Measurements from ENCODE around the gene OOSP2.

Gene OOSP2

GRCh38 chr11:60040109-60040508 lies at the start of gene OOSP2:
OOSP2 (plus strand) TSS chr11:60040409; CDS start chr11:60040460, 51 bp downstream.
- TF ChIP-seq CTCF (conservative IDR thresholded peaks at IDR 0.05; ENCODE audit: low read length) (no peak), EZH2phosphoT487 (IDR thresholded peaks at IDR 0.05; ENCODE audit: borderline replicate concordance) (no peak)

GRCh38 chr11:59990421-59990820 lies 49.8 kb upstream of the OOSP2 start:
- no peaks in the 10 kb centered on the region for H3K9me2 ChIP-seq (replicated peaks; ENCODE audit: low read depth, low read length)
- H3K4me2 ChIP-seq (ENCODE audit: low read depth, low read length, poor library complexity, severe bottlenecking), result no peak overlapping the region
- H2AFZ ChIP-seq (ENCODE audit: low read length), result no peak overlapping the region
- peaks cover 6% of the 10 kb centered on the region for H3K4me1 ChIP-seq (ENCODE audit: insufficient read depth, low read length, poor library complexity, severe bottlenecking)
- no peaks in the 10 kb centered on the region for H3K36me3 ChIP-seq (ENCODE audit: insufficient read depth, low read length)
- peaks cover 11% of the 10 kb centered on the region; the same call in 1 of the 2 replicates for H3K9me3 ChIP-seq (ENCODE audit: insufficient read depth, low read depth, low read length)
- H3F3A ChIP-seq (ENCODE audit: low read depth), result no peaks in the 10 kb centered on the region
- no peak for TF ChIP-seq EZH2phosphoT487 (IDR thresholded peaks at IDR 0.05; ENCODE audit: borderline replicate concordance)
- TF ChIP-seq CTCF (conservative IDR thresholded peaks at IDR 0.05; ENCODE audit: low read length), result no peak
- no peaks in the 10 kb centered on the region for H4K20me1 ChIP-seq (ENCODE audit: insufficient read depth, low read length, poor library complexity, severe bottlenecking)
- no peak overlapping the region for H3K9ac ChIP-seq (ENCODE audit: low read depth, low read length, poor library complexity, severe bottlenecking)
- H3K4me3 ChIP-seq (ENCODE audit: low read length, poor library complexity, severe bottlenecking), result no peak overlapping the region
- H3K79me2 ChIP-seq (ENCODE audit: insufficient read depth, low read length), result no peaks in the 10 kb centered on the region
- no peaks in the 10 kb centered on the region for H3K27me3 ChIP-seq (ENCODE audit: insufficient read depth, low read length, poor library complexity, severe bottlenecking)

More at GRCh38 chr11:60040109-60040508, at the start of gene OOSP2:
- Histone ChIP-seq H3K4me2 (ENCODE audit: low read depth, low read length, poor library complexity, severe bottlenecking) (no peak within 1 kb of the TSS), H3K9ac (ENCODE audit: low read depth, low read length, poor library complexity, severe bottlenecking) (no peak within 1 kb of the TSS), H3K9me2 (replicated peaks; ENCODE audit: low read depth, low read length) (no peaks in the 10 kb centered on the region), H3K9me3 (ENCODE audit: insufficient read depth, low read depth, low read length) (no peaks in the 10 kb centered on the region), H4K20me1 (ENCODE audit: insufficient read depth, low read length, poor library complexity, severe bottlenecking) (no peaks in the 10 kb centered on the region), H3F3A (ENCODE audit: low read depth) (no peaks in the 10 kb centered on the region), H3K4me1 (ENCODE audit: insufficient read depth, low read length, poor library complexity, severe bottlenecking) (no peaks in the 10 kb centered on the region), H3K4me3 (ENCODE audit: low read length, poor library complexity, severe bottlenecking) (no peak within 1 kb of the TSS), H3K27me3 (ENCODE audit: insufficient read depth, low read length, poor library complexity, severe bottlenecking) (no peaks in the 10 kb centered on the region), H3K36me3 (ENCODE audit: insufficient read depth, low read length) (no peaks in the 10 kb centered on the region), H3K79me2 (ENCODE audit: insufficient read depth, low read length) (no peaks in the 10 kb centered on the region), H2AFZ (ENCODE audit: low read length) (no peak within 1 kb of the TSS)

- H4K20me1 ChIP-seq (ENCODE audit: insufficient read depth, low read length, poor library complexity, severe bottlenecking), result no peaks in the 10 kb centered on the region
- no peak overlapping the region for H3K4me2 ChIP-seq (ENCODE audit: low read depth, low read length, poor library complexity, severe bottlenecking)
- no peaks in the 10 kb centered on the region for H3K36me3 ChIP-seq (ENCODE audit: insufficient read depth, low read length)
- H2AFZ ChIP-seq (ENCODE audit: low read length), result no peak overlapping the region
- H3K9me2 ChIP-seq (replicated peaks; ENCODE audit: low read depth, low read length), result no peaks in the 10 kb centered on the region
- H3K79me2 ChIP-seq (ENCODE audit: insufficient read depth, low read length), result no peaks in the 10 kb centered on the region
- peaks cover 6% of the 10 kb centered on the region for H3K4me1 ChIP-seq (ENCODE audit: insufficient read depth, low read length, poor library complexity, severe bottlenecking)
- no peak overlapping the region for H3K9ac ChIP-seq (ENCODE audit: low read depth, low read length, poor library complexity, severe bottlenecking)
- H3F3A ChIP-seq (ENCODE audit: low read depth), result no peaks in the 10 kb centered on the region
- H3K4me3 ChIP-seq (ENCODE audit: low read length, poor library complexity, severe bottlenecking), result no peak overlapping the region
- H3K9me3 ChIP-seq (ENCODE audit: insufficient read depth, low read depth, low read length), result peaks cover 11% of the 10 kb centered on the region; the same call in 1 of the 2 replicates
- H3K27me3 ChIP-seq (ENCODE audit: insufficient read depth, low read length, poor library complexity, severe bottlenecking), result no peaks in the 10 kb centered on the region
- TF ChIP-seq EZH2phosphoT487 (IDR thresholded peaks at IDR 0.05; ENCODE audit: borderline replicate concordance), result no peak
Observed at GRCh38 chr11:59992425-59992824, 47.8 kb upstream of the OOSP2 start.

GRCh38 chr11:59997800-59998199 lies 42.4 kb upstream of the OOSP2 start:
- TF ChIP-seq EZH2phosphoT487 (IDR thresholded peaks at IDR 0.05; ENCODE audit: borderline replicate concordance) (no peak), CTCF (conservative IDR thresholded peaks at IDR 0.05; ENCODE audit: low read length) (no peak)
- Histone ChIP-seq H3K36me3 (ENCODE audit: insufficient read depth, low read length) (no peaks in the 10 kb centered on the region), H3K4me3 (ENCODE audit: low read length, poor library complexity, severe bottlenecking) (no peak overlapping the region), H3K9ac (ENCODE audit: low read depth, low read length, poor library complexity, severe bottlenecking) (no peak overlapping the region), H3F3A (ENCODE audit: low read depth) (no peaks in the 10 kb centered on the region), H3K9me3 (ENCODE audit: insufficient read depth, low read depth, low read length) (no peaks in the 10 kb centered on the region), H3K4me1 (ENCODE audit: insufficient read depth, low read length, poor library complexity, severe bottlenecking) (peaks cover 6% of the 10 kb centered on the region), H4K20me1 (ENCODE audit: insufficient read depth, low read length, poor library complexity, severe bottlenecking) (no peaks in the 10 kb centered on the region), H3K9me2 (replicated peaks; ENCODE audit: low read depth, low read length) (no peaks in the 10 kb centered on the region), H2AFZ (ENCODE audit: low read length) (no peak overlapping the region), H3K4me2 (ENCODE audit: low read depth, low read length, poor library complexity, severe bottlenecking) (no peak overlapping the region), H3K27me3 (ENCODE audit: insufficient read depth, low read length, poor library complexity, severe bottlenecking) (no peaks in the 10 kb centered on the region), H3K79me2 (ENCODE audit: insufficient read depth, low read length) (no peaks in the 10 kb centered on the region)
